ENCODE data around the gene MRPS18B. TPM values are rescaled to one million over a fixed set of nuclear protein-coding genes. Genes with fewer than 3 reads are reported as not detected.

MRPS18B gene
- total and polyA plus RNA-seq, 2 of the 13 experiments (the other 11 are each of a cell fraction or from before 2014, with no cell fraction given) = 125 to 131 TPM

DNA sequence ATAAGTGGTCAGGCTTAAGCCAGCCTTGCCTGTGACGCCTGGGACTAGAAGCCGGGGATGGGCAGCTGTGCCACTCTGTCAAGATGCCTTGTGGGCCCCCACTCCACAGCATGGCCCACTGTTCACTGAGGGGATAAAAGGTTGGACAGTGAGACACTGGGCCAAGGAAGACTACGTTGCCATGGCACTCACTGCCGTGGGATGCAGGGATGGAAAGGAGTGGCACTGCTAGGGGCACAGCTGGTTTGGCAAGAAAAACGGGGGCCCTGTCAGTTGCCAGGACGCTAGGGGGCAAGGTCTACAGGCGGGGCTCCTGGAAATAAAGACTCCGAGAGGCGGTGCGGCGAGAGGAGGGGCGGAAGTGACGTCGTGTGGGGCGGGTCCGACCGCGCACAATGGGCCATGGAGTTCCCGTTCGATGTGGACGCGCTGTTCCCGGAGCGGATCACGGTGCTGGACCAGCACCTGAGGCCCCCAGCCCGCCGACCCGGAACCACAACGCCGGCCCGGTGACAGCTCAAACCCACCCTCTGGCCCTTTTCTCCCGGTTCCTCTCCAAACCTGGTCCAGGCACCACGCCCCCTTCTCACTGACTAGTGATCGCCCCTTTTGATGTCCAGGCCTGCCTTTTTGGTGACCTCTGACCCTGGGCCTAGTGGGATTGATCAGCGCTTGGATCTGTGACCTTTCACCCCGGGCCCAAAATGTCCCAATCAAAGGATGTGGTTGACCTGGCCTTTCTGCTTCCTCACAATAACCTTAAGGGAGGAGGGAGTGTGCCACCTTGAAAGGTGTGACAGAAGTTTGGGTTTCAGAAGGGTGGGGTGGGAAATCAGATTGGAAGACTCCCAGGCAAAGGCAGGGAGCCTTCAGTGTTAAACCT, 9.1 kb downstream of the MRPS18B start, which contains the start of gene ATAT1 (continued):
- TF ChIP-seq, protein P1, sequence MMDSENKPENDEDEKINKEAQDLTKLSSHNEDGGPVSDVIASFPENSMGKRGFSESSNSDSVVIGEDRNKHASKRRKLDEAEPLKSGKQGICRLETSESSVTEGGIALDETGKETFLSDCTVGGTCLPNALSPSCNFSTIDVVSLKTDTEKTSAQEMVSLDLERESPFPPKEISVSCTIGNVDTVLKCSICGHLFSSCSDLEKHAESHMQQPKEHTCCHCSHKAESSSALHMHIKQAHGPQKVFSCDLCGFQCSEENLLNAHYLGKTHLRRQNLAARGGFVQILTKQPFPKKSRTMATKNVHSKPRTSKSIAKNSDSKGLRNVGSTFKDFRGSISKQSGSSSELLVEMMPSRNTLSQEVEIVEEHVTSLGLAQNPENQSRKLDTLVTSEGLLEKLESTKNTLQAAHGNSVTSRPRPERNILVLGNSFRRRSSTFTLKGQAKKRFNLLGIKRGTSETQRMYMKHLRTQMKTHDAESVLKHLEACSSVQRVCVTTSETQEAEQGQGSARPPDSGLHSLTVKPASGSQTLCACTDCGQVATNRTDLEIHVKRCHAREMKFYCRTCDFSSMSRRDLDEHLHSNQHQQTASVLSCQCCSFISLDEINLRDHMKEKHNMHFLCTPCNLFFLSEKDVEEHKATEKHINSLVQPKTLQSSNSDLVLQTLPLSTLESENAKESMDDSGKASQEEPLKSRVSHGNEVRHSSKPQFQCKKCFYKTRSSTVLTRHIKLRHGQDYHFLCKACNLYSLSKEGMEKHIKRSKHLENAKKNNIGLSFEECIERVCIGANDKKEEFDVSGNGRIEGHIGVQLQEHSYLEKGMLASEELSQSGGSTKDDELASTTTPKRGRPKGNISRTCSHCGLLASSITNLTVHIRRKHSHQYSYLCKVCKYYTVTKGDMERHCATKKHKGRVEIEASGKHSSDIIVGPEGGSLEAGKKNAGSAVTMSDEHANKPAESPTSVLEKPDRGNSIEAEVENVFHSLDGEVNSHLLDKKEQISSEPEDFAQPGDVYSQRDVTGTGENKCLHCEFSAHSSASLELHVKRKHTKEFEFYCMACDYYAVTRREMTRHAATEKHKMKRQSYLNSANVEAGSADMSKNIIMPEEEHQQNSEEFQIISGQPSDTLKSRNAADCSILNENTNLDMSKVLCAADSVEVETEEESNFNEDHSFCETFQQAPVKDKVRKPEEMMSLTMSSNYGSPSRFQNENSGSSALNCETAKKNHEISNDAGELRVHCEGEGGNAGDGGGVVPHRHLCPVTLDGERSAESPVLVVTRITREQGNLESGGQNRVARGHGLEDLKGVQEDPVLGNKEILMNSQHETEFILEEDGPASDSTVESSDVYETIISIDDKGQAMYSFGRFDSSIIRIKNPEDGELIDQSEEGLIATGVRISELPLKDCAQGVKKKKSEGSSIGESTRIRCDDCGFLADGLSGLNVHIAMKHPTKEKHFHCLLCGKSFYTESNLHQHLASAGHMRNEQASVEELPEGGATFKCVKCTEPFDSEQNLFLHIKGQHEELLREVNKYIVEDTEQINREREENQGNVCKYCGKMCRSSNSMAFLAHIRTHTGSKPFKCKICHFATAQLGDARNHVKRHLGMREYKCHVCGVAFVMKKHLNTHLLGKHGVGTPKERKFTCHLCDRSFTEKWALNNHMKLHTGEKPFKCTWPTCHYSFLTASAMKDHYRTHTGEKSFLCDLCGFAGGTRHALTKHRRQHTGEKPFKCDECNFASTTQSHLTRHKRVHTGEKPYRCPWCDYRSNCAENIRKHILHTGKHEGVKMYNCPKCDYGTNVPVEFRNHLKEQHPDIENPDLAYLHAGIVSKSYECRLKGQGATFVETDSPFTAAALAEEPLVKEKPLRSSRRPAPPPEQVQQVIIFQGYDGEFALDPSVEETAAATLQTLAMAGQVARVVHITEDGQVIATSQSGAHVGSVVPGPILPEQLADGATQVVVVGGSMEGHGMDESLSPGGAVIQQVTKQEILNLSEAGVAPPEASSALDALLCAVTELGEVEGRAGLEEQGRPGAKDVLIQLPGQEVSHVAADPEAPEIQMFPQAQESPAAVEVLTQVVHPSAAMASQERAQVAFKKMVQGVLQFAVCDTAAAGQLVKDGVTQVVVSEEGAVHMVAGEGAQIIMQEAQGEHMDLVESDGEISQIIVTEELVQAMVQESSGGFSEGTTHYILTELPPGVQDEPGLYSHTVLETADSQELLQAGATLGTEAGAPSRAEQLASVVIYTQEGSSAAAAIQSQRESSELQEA (CRISPR knock-in tag; IDR thresholded peaks at IDR 0.05; ENCODE audit: not compliant biosample characterization) = peak; percentile 80
- TF ChIP-seq, protein P2, sequence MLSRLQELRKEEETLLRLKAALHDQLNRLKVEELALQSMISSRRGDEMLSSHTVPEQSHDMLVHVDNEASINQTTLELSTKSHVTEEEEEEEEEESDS (CRISPR knock-in tag; IDR thresholded peaks at IDR 0.05; ENCODE audit: borderline replicate concordance) = peak; percentile 51; the same call in 1 of the 2 replicates
- TF ChIP-seq RFX1 (IDR thresholded peaks at IDR 0.05) = peak; percentile 30; the same call in 1 of the 2 replicates
- TF ChIP-seq PHF8 (CRISPR knock-in tag; IDR thresholded peaks at IDR 0.05) = peak; percentile 94
- TF ChIP-seq, protein P3, sequence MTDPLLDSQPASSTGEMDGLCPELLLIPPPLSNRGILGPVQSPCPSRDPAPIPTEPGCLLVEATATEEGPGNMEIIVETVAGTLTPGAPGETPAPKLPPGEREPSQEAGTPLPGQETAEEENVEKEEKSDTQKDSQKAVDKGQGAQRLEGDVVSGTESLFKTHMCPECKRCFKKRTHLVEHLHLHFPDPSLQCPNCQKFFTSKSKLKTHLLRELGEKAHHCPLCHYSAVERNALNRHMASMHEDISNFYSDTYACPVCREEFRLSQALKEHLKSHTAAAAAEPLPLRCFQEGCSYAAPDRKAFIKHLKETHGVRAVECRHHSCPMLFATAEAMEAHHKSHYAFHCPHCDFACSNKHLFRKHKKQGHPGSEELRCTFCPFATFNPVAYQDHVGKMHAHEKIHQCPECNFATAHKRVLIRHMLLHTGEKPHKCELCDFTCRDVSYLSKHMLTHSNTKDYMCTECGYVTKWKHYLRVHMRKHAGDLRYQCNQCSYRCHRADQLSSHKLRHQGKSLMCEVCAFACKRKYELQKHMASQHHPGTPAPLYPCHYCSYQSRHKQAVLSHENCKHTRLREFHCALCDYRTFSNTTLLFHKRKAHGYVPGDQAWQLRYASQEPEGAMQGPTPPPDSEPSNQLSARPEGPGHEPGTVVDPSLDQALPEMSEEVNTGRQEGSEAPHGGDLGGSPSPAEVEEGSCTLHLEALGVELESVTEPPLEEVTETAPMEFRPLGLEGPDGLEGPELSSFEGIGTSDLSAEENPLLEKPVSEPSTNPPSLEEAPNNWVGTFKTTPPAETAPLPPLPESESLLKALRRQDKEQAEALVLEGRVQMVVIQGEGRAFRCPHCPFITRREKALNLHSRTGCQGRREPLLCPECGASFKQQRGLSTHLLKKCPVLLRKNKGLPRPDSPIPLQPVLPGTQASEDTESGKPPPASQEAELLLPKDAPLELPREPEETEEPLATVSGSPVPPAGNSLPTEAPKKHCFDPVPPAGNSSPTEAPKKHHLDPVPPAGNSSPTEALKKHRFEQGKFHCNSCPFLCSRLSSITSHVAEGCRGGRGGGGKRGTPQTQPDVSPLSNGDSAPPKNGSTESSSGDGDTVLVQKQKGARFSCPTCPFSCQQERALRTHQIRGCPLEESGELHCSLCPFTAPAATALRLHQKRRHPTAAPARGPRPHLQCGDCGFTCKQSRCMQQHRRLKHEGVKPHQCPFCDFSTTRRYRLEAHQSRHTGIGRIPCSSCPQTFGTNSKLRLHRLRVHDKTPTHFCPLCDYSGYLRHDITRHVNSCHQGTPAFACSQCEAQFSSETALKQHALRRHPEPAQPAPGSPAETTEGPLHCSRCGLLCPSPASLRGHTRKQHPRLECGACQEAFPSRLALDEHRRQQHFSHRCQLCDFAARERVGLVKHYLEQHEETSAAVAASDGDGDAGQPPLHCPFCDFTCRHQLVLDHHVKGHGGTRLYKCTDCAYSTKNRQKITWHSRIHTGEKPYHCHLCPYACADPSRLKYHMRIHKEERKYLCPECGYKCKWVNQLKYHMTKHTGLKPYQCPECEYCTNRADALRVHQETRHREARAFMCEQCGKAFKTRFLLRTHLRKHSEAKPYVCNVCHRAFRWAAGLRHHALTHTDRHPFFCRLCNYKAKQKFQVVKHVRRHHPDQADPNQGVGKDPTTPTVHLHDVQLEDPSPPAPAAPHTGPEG (CRISPR knock-in tag; IDR thresholded peaks at IDR 0.05) = no peak; the same call in 1 of the 2 replicates
- TF ChIP-seq, protein P4, sequence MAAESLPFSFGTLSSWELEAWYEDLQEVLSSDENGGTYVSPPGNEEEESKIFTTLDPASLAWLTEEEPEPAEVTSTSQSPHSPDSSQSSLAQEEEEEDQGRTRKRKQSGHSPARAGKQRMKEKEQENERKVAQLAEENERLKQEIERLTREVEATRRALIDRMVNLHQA (CRISPR knock-in tag; IDR thresholded peaks at IDR 0.05) = no peak
- no peak for TF ChIP-seq GPN1 (CRISPR knock-in tag; IDR thresholded peaks at IDR 0.05; ENCODE audit: borderline replicate concordance)
- TF ChIP-seq, protein P5, sequence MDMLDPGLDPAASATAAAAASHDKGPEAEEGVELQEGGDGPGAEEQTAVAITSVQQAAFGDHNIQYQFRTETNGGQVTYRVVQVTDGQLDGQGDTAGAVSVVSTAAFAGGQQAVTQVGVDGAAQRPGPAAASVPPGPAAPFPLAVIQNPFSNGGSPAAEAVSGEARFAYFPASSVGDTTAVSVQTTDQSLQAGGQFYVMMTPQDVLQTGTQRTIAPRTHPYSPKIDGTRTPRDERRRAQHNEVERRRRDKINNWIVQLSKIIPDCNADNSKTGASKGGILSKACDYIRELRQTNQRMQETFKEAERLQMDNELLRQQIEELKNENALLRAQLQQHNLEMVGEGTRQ (IDR thresholded peaks at IDR 0.05; ENCODE audit: low read depth, low read length) = no peak
- TF ChIP-seq, protein P5 (CRISPR knock-in tag; IDR thresholded peaks at IDR 0.05; ENCODE audit: borderline replicate concordance) = peak; percentile 60
- TF ChIP-seq, protein P6, sequence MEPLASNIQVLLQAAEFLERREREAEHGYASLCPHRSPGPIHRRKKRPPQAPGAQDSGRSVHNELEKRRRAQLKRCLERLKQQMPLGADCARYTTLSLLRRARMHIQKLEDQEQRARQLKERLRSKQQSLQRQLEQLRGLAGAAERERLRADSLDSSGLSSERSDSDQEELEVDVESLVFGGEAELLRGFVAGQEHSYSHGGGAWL (CRISPR knock-in tag; IDR thresholded peaks at IDR 0.05) = peak; percentile 80; the same call in 1 of the 2 replicates

Measured in HepG2 (cell line).